ENCODE measurements around the gene KCNK15. TPM values are rescaled to one million over a fixed set of nuclear protein-coding genes. Genes with fewer than 3 reads are reported as not detected.

The KCNK15 gene
- total RNA-seq, 4 donors from 2014 or later = 0.54 TPM; not detected in 3

- H3K4me1 ChIP-seq = peaks cover 0 to 14% (median 0%) of the 10 kb centered on the region in 4 donors
- DNase-seq = peak in 1 of 3 donors; percentile 34
- H3K36me3 ChIP-seq = no peaks in the 10 kb centered on the region
- TF ChIP-seq CTCF (IDR thresholded peaks at IDR 0.05) (no peak), POLR2A (IDR thresholded peaks at IDR 0.05) (no peak)
- H3K27me3 ChIP-seq = no peaks in the 10 kb centered on the region
- H3K4me3 ChIP-seq = no peak overlapping the region
- H3K9me3 ChIP-seq = no peaks in the 10 kb centered on the region
- no peak overlapping the region for H3K27ac ChIP-seq
Observed at GRCh38 chr20:44716309-44717106, 29.2 kb upstream of the KCNK15 start.

DNA sequence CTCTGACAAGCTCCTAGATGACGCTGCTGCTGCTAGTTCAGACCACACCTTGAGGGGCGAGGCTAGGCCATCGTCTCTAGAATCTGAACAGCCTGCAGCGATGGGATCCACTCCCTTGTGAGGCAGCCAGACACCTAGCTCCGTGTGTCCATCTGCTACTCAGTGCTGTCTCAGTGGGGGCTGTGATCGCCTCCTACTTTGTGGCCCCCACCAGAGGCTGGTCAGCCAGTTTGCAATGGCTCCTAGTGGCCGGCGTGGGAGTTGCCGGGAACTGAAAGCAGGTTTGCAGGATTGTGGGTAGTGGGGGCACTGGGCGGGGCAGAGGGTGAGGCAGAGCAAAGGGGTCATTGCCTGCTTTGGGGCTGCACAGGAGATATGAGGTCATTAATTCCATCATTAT is 27.7 kb upstream of the KCNK15 start:
- Histone ChIP-seq H3K36me3 (no peaks in the 10 kb centered on the region), H3K9me3 (no peaks in the 10 kb centered on the region), H3K4me3 (no peak overlapping the region), H3K4me1 (peaks cover 0 to 14% (median 0%) of the 10 kb centered on the region in 4 donors), H3K27me3 (no peaks in the 10 kb centered on the region), H3K27ac (no peak overlapping the region)
- DNase-seq = no peak
- TF ChIP-seq CTCF (IDR thresholded peaks at IDR 0.05) = peak in 2 of 6 experiments; percentile 12 to 24
- TF ChIP-seq POLR2A (IDR thresholded peaks at IDR 0.05) = no peak

DNA sequence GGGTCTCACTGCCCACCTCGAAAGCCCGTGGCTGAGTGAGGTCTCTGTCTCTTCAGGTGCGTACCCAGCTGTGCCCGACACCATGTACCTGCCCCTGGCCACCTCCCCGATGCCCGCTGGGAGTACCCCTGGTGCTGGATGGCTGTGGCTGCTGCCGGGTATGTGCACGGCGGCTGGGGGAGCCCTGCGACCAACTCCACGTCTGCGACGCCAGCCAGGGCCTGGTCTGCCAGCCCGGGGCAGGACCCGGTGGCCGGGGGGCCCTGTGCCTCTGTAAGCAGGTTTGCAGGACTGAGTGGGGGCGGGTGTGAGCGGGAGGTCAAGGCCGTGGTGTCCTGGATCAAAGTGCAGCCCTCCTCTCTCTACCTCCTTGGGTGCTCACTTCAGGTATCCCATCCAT is 25.8 kb upstream of the KCNK15 start:
- H3K4me1 ChIP-seq = peaks cover 0 to 6% (median 0%) of the 10 kb centered on the region in 4 donors
- no peak for DNase-seq
- no peak overlapping the region for H3K27ac ChIP-seq
- H3K4me3 ChIP-seq = no peak overlapping the region
- H3K9me3 ChIP-seq = no peaks in the 10 kb centered on the region
- no peak for TF ChIP-seq CTCF (IDR thresholded peaks at IDR 0.05)
- no peaks in the 10 kb centered on the region for H3K36me3 ChIP-seq
- no peaks in the 10 kb centered on the region for H3K27me3 ChIP-seq

GRCh38 chr20:44720621-44720996 is 25.1 kb upstream of the KCNK15 start:
- Histone ChIP-seq H3K27me3 (no peaks in the 10 kb centered on the region), H3K9me3 (no peaks in the 10 kb centered on the region), H3K4me3 (no peak overlapping the region), H3K27ac (peak overlapping the region in 1 of 4 donors; percentile 25), H3K4me1 (no peaks in the 10 kb centered on the region), H3K36me3 (no peaks in the 10 kb centered on the region)
- TF ChIP-seq CTCF (IDR thresholded peaks at IDR 0.05) = no peak
- TF ChIP-seq POLR2A (IDR thresholded peaks at IDR 0.05) = no peak
- no peak for DNase-seq

GRCh38 chr20:44720997-44721784 is 24.5 kb upstream of the KCNK15 start:
- Histone ChIP-seq H3K4me1 (no peaks in the 10 kb centered on the region), H3K27ac (peak overlapping the region in 1 of 4 donors; percentile 25), H3K9me3 (no peaks in the 10 kb centered on the region), H3K36me3 (no peaks in the 10 kb centered on the region), H3K27me3 (no peaks in the 10 kb centered on the region), H3K4me3 (no peak overlapping the region)
- no peak for TF ChIP-seq POLR2A (IDR thresholded peaks at IDR 0.05)
- TF ChIP-seq CTCF (IDR thresholded peaks at IDR 0.05) = no peak
- DNase-seq = no peak

All from Peyer's patch (tissue), 4 donors.